Activated CD4-positive, alpha-beta T cell treated with anti-CD3 and anti-CD28 coated beads for 48 hours (primary cell): ENCODE results near the gene WIZ.

Experiments used
- DNase-seq: peaks from one replicate; pipeline ENCODE4 v3.0.0-alpha.2; 2020

The WIZ gene

DNA sequence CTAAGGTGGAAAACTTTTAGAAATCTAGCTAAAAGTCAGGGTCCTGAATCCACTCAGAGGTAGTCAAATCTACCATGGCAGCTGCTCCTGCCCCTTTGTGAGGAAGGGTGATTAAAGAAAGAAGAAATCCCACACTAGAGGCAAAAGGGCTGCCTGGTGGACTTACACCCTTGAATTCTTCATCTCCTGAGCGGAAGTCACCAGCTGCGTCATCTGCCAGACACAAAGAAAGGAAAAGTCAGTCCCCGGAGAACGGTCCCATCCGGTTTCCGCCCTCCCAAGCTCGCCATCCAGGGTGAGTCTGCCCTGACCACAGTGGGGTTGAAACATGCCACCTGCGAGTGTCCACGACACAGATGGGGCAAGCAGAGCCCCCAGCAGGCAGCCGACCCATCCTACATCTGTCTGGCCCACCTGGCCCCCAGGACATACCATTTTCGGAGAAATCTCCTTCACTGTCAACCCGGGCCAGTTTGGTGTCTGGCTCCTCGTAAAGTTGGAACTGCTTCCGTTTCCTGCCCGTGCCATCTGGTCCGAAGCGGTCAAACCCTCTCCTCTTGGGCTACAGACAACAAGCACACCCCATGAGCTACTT lies 77.9 kb downstream of the WIZ start:
- no peak for DNase-seq

- no peak for DNase-seq
Measured at GRCh38 chr19:15371119-15371518, 78.6 kb downstream of the WIZ start.
